ENCODE results near the gene KIF5A.
A peak's percentile ranks its signal among the peaks of the same experiment; 100 is the strongest.

The KIF5A gene

DNA sequence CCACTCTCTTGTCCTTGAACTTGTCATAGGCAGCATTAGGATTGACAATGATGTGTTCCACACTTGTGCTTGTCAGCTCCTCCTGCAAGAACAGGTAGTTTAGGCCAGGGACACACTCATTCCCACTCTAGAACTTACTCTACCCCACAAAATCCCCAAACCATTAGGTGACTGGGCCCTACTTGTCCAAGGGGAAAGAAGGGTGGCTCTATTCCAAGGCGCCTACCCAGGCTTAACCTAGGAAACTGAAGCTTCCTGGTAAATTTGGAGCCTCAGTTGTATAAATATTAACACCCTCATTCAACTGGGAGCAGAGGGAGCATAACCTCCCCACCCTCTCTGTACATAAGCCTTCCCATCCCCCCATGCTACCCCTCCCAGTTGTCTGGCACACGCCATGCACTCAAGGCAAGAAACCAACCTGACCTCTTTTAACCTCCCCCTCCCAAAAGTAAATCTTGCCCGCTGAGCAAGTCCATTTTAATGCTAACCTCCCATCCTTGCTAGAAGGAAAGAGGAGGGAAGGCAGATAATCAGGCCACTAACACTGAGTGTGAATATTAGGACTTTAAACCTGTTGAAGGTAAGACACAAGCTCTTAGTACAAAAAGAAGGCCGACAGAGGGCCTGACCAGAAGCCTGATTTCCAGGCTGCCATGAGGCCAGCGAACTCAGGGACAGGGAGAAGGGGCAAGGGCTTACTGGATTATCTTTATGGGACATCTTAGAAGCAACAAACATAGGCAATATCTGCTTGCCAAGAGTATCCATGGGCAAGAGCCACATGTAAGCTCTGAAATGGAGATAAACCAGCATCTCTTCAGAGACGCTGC, 13.9 kb upstream of the KIF5A start:
- no peak for DNase-seq

DNA sequence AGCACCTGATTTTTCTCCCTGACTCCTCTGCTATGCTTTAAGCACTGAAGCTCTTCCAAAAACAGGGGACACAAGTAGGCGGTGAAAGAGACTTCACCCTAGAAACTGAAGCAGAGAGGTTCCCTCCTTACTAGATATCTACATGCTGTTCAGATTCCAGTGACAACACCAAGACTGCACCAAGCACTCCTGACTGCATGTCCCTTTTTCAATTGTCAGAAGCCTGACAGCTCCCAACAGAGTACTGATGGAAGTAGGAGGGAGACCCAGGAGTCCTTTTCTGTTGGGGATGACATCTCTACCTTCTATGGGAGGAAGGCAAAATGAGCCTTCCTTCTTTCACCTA, 13.3 kb upstream of the KIF5A start:
- DNase-seq = no peak

DNA sequence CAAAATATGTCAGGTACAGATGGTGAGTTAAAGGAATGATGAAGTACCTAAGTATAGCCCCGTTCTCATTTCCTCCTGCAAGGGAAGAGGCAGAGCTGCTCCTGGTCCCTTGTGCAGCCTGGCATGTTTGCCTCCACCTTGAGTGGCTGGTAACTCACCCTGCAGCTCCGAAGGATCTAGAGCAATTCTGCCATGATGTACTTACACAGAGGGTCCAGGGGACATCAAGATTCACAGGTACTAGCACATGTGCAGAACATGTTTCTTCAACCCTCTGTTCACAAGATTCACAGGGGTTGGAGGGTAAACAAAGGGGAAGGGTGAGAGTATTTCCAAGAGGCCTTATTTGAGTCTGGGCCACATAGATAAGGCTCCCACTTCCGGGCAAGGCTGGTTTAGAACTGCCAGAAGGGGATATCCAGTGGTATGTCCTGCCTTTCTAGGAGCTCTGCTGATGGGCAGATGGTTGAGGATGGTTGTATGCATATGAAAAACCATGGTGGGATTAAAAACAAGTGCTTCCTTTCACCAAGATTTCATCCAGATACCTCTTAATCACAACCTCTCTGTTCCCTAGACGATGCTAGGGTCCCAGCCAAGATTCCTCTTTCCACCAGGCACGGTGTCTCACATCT, 10.6 kb upstream of the KIF5A start:
- DNase-seq = no peak

DNA sequence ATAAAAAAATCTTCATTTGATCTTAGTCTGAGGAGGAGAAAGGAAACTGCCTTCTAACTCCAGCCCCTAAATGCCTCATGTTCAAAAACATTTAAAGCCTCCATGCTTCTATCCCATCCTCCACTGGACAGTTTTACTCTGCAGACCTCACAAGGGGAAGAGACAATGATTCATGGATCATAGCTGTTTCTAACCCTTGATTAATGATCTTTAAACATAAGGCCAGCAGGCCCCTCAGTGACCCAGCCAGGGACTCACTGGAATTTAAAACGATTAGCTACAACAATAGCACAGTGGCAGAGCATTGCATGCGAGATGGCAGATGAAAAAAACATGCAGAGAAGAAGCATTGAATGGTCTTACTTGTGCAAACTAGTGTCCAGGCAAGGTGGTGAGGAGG, 8.8 kb upstream of the KIF5A start:
- no peak for DNase-seq

DNA sequence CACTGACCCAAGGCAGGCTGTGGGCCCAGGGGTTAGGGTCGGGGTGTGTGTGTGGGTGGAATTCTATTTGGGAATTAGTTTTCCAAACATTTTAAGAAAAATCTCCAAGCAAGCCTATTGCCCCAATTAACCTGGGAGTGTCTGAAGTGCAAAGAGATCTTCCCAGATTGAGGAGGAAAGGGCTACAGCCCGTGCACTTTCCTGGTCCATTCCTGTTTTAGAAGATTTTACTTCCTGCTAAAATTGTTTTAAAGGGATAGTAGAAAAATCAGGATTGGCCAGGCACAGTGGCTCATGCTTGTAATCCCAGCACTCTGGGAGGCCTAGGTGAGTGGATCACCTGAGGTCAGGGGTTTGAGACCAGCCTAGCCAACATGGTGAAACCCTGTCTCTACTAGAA, 8.1 kb upstream of the KIF5A start:
- DNase-seq = no peak

DNA sequence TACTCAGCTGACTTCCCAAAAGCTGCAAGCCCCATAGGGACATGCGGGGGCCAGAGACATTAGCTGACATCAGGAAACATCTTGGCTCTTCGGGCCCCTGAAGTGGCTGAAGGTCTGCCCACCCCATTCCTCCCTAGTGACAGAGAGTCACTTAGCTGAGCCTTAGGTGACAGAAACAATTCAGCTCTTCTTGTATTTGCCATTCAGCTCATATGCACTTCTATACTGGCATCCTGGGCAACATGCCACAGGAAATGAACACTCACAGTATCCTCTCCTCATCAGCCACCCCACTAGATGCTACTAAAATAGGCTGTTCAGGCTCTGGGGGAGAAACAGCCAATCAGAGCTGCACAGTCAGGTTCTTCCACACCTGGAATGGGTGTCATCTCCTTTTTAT, 6.3 kb upstream of the KIF5A start:
- DNase-seq = peak; percentile 28

DNA sequence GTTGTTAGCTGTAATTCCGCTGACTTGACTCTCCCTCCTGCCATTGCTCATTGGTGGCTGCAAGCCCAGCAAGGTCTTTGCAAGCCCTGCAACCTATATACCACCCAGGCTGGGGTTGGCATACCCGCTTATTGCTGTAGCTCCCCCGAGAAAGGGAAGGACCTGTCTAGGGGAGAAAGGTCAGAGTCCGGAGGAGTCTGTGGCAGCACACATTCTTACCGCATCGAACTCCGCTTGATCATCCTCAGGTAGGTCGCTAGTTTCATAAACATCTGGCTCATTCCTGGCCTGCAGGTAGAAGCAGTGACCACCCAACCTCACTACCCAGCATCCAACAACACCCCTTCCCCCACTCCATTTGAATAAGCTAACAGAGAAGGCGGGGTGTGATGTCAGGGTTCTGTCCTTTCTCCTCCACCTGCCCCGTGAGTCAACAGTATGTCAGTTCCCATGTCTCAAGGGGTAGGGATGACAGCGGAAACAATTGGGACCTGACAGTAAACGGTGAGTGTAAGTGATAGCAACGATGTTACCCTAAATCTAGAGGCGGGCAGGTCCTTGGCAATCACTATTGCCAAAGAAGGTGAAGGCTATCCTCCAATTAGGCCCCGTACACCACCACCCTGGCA, 3.9 kb upstream of the KIF5A start:
- peak; percentile 92 for DNase-seq

DNA sequence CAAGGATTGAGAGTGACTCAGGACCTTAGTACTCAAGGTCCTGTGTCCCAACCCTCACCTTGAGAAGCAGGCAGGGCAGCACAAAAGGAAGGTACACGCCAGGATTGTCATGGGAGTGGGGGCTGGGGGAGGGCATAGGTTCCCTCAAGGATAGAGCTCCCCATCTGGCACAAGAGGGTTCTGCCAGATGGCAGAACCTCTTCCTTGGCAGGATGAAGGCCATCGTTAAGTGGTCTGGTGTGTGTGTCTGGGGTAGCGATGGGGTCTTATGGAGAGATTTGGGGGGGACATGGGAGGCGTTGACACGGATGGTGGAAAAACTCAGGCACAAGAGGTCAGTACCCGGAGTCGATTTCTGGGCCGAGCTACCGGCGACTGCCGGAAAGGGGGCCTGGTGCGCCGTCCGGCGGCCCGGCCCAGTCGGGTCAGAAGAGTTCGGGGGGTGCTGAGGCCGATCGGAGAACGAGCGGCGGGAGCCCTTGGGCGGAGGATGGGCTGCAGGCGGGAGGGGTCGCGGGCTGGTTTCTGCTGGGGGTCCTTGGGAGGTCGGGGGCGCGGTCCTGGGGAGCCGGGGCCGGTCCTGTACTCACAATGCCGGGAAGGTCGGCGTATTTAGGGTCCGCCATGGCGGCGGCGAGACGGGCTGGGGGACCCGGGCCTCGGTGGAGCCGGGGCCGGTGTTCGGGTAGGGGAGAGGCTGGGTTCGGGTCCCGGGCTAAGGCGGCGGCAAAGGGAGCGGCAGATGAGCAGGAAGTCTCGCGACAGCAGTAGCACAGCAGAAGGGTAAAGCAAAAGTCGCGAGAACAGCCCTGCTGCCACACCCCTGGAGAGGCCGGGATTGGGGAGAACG, 3.2 kb upstream of the KIF5A start, which contains the start of gene DCTN2:
Gene DCTN2, minus strand, starts transcription at position 755 of the 850 bp plus-strand sequence. Its CDS starts 129 bp downstream, at position 626.
- peak; percentile 99 for DNase-seq

DNA sequence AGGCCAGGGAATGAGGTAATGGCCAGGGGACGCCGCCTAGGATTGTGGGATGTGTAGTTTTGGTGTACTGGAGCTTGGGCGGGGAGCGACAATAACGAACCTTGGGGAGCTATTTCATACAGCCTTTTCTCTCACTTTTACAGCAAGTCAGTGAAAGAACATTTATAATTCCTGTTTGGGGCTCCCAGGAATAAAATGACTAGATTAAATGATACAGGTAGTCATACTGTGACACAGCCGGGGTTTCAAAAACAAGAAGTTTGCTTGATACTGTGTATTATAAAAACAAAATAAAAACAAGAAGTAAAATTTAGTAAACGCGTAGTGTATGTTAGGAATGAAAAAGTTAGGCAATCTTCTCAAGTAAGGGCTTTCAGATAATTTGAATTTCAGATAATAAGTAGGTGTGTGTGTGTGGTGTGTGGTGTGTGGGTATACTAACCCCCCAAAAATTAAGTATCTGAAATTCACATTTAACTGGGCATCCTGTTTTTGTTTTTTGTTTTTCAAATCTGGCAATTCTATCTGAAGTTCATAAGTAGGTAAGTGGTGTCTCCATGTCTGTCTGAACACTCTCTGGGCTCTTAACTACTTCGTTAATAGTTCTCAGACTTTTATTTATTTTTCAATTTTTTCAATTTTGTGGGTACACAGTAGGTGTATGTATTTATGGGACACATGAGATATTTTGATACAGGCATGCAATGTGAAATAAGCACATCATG, 2.4 kb upstream of the KIF5A start:
- no peak for DNase-seq

DNA sequence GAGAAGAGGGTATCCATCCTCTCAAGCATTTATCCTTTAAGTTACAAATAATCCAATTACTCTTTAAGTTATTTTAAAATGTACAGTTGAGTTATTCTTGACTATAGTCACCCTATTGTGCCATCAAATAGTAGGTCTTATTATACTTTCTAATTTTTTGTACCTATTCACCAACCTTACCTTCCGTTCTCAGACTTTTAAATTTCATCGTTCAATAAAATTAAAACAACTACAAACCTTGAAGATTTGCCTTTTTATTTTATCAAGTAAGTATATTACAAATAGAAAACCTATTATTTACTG, 1.9 kb upstream of the KIF5A start:
- no peak for DNase-seq

DNA sequence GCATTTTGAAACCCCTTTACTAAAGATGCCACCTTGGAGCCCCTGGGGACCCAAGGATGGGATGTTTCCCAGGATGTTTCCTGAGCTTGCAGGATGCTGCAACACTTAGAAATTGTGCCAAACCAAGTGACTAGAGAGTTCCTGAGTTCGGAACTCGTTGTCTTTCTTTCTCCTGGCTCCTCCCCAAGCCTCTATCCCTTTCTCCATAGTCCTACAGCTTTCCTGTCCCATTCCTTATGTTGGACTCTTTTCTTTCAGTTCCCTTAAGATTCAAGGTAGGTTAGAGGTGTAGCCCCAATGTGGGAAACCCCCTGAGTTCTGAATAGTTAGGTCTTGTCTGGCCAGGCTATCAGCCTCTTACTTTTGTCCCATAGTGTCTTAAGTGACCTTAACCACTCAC, 1.4 kb upstream of the KIF5A start:
- DNase-seq = no peak

DNA sequence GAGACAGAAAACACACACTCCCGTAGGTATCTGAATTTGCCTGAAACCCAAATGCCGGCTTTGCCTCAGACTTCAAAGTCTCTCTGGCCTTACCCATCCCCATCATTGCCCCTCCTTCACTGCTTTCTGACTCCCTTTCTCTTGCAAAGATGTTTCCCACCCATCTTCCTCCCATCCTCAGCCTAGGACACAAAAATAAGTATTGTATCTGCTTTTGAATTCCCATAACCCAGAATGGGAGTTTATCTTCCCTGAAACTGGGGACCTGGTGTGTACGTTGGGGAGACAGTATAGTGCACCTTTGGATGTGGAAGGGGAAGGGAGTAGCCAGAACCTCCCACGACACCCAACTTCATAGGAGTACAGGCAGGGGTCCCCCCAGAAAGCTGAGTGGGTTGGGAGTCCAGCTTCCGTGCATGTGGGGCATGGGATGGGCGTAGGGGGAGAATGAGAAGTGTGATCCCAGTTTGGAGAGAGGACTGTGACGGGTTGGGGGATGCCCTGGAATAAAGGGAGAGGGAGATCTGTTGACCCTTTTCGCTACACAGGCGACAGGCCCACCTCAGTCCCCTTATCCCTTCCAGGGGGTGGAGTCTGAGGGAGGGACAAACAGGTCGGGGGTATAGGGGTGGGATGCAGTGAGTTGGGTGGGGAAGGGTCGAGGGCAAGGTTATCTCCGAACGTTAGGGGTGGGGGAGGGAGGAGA, 488 bp upstream of the KIF5A start:
- no peak for DNase-seq

DNA sequence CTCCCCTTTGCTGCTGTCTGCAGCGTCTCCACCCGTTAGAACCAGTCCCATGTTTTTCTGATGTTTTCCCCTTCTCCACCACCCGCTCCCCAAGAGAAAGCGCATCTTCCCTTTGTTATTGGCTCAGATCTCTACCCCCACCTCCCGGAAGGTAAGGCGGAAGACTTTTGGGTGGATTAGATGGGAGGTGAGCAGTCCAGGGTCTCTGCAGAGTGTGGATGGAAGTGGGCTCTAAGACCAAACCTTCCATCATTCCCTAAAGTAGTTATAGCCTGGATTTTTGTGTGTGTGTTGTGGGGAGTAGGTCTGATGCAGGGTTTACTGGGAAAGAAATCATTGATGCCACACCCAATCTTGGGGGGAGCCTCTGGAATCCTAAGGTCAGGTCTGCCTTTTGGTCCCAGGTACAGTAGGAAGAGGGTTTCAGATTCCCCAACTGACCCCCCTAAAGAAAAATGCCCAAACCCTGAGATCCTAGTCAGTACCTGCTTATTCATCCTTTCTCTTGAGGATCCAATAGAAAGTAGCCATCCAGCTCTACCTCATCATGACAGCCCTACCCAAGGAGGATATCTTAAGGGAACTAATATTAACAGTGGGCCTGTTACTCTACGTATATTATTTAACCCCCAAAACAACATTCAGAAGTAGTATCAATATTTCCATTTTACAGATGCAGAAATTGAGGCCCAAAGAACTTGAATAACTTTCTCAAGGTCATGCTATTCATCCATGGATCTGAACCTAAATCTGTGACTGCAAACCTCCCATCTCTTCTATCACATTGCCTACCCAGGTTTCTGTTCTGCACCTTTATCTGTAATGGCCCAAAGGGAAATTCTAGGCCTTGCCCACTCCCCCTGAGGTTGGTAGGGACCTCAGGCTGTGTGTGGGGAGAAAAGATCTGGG, 1.1 kb downstream of the KIF5A start:
- no peak for DNase-seq

DNA sequence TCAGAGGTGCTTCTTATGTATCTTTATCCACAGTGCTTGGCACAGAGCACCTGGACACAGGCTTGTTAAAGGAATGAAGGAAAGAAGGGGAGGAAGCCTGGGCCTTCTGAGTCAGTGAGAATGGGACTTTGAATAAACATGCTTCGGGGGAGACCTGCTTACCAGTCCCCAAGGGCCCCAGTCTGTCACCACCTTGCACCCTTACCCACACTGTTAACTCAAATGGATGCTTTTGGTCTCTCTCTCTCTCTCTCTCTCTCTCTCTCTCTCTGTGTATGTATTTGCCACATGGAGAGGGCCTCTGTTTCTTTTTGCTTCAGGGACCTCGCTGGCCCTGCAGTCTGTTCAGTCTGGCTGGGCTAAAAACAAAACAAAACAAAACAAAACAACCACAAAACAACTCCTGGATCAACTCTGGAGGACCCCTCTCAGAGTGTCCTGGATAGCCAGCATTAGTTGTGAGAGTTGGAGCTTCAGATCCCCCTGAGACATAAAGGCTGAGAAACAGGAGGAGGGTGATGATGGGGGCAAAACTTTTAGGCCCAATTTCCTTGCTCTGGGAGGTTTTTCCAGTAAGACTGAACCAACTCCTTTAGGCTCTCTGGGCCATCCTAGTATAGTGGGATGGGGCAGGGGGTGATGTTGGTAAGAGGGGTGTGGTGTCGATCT, 1.9 kb downstream of the KIF5A start:
- no peak for DNase-seq

DNA sequence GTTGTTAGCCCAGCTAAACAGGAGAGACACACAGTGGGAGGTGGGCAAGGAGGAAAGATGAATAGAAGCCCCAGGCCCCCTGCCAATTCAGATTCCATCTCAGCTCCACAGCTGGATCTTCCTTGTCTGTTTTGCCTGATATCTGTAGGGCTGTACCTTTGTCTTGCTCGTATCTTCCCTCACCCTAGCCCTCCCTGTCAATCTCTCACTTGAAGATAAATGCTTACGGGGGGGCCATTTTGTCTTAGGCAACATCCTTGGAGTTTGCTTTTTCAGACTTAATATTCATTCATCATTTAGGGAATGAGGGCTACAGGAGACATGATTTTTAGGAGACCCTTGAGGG, 2.4 kb downstream of the KIF5A start:
- DNase-seq = no peak

DNA sequence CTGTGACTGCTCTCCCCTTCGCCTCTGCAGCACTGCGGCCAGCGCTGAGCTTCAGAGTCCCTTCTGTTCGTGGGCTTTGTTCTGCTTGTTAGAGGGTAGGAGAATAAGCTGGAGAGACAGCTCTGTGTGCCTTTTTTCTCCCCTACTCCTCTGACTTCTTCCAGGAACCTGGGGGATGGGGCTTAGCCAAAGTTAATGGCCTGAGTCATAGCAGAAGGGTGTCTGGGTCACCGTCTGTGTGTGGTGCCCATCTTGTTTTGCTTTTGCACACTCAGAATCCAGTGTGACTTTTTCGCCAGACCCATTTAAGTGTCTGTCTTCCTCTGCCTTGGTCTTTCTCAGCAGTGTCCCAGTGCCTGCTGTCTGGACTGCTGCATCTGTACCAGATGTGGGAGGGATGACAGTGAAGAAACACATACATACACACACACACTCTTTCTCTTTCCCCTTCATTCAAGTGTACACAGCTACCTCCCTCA, 3.0 kb downstream of the KIF5A start:
- no peak for DNase-seq

DNA sequence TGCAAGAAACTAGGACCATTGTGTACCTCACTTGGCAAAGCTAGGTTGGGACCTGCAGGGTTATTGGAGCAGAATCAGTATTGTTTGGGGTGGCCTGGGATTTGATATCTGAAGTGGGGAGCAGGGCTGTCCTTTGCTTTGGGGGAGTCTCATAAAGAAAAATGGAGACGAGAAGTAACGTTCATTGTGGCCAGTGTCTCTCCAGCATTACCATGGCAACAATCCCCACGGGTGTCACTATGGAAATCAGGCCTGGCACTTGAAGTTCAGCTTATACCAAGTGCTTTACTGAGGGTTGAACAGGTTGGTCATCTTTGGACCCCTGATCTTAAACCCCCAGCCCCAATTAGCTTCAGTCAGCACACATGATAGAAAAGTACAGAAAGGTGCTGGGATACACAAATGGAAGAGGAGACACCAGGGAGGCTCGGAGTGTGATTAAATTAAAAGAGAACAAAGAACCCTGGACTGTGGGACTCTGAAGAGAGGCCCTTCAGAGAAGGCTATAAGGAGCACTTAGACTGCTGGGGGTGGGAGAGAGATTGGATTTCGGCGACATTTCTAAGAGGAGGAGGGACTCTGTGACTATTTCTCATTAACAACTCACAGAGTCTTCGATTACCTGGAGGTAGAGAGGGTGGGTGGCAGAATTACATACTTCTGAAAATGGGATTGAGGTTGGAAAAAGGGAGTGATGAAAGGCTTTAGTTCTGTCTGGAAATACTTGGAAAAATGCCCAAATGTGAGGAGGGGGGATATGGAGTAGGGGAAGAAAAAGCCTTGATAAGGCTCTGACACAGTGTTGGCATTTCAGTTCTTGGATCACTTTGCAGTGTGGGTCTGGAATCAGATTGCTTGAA, 3.7 kb downstream of the KIF5A start:
- no peak for DNase-seq

DNA sequence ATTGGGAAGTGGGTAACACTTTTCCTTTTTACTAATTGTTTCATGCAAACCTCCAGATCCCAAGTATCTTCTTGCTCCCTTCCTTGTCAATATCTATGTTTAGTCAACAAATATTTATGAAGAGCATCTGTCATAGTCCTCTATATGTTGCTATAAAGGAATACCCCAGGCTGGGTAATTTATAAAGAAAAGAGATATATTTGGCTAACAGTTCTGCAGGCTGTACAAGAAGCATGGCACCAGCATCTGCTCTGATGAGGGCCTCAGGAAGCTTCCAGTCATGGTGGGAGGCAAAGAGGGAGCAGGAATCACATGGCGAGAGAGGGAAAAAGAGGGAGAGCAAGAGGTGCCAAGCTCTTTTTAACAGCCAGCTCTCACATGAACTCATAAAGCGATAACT, 4.6 kb downstream of the KIF5A start:
- DNase-seq = no peak

DNA sequence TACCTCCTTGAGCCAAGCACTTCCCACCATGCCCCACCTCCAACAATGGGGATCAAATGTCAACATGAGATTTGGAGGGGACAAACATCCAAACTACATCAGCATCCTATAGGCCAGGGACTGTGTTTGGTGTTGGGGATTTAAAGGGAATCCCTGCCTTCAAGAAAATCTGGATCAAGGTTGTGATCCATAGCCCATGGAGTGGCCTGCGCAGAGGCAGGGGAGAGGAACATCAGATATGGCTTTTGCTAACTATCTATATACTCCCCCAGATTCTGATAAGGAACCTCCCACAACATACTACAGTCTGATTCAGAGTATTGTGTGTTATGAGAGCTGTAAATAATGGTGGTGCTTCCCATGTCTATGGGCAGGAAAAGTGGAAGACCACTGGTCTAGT, 5.1 kb downstream of the KIF5A start:
- no peak for DNase-seq
